ENCODE data around the gene IL24.

Gene IL24

GRCh38 chr1:206929524-206929923 lies 32.3 kb downstream of the IL24 start:
- DNase-seq, result no peak

- DNase-seq, result no peak
Measured at GRCh38 chr1:206930210-206930798, 33.1 kb downstream of the IL24 start.

GRCh38 chr1:206931709-206932108 lies 34.5 kb downstream of the IL24 start:
- DNase-seq, result no peak

- DNase-seq, result no peak
Measured at GRCh38 chr1:206932177-206932576, 34.9 kb downstream of the IL24 start.

GRCh38 chr1:206933333-206933945 lies 36.2 kb downstream of the IL24 start:
- DNase-seq, result no peak

GRCh38 chr1:206935491-206936067 lies 38.3 kb downstream of the IL24 start:
- DNase-seq, result no peak

GRCh38 chr1:206937425-206937824 lies 40.2 kb downstream of the IL24 start:
- no peak for DNase-seq

- no peak for DNase-seq
Measured at GRCh38 chr1:206939131-206939530, 41.9 kb downstream of the IL24 start.

GRCh38 chr1:206939841-206940587 lies 42.8 kb downstream of the IL24 start:
- no peak for DNase-seq

- DNase-seq, result no peak
Measured at GRCh38 chr1:206940588-206940936, 43.3 kb downstream of the IL24 start.

- DNase-seq, result no peak
Measured at GRCh38 chr1:206941766-206942418, 44.6 kb downstream of the IL24 start.

GRCh38 chr1:206944703-206945102 lies 47.5 kb downstream of the IL24 start:
- no peak for DNase-seq

GRCh38 chr1:206945779-206946178 lies 48.5 kb downstream of the IL24 start:
- no peak for DNase-seq

- DNase-seq, result no peak
Measured at GRCh38 chr1:206946261-206946660, 49.0 kb downstream of the IL24 start, which contains the start of gene PIGR. Gene PIGR (minus strand): TSS chr1:206946466. CDS start chr1:206940531, 5,935 bp downstream.

GRCh38 chr1:206947255-206947654 lies 50.0 kb downstream of the IL24 start:
- DNase-seq, result no peak

- no peak for DNase-seq
Measured at GRCh38 chr1:206949208-206949607, 52.0 kb downstream of the IL24 start.

GRCh38 chr1:206949641-206950040 lies 52.4 kb downstream of the IL24 start:
- no peak for DNase-seq

GRCh38 chr1:206951318-206952100 lies 54.3 kb downstream of the IL24 start:
- no peak for DNase-seq

GRCh38 chr1:206952171-206952570 lies 54.9 kb downstream of the IL24 start:
- DNase-seq, result no peak

GRCh38 chr1:206953126-206953525 lies 55.9 kb downstream of the IL24 start:
- DNase-seq, result no peak

GRCh38 chr1:206953626-206954025 lies 56.4 kb downstream of the IL24 start:
- DNase-seq, result no peak

Data from NCI-H1092 (cell line).